ENCODE measurements around the gene BRWD1.

DNA sequence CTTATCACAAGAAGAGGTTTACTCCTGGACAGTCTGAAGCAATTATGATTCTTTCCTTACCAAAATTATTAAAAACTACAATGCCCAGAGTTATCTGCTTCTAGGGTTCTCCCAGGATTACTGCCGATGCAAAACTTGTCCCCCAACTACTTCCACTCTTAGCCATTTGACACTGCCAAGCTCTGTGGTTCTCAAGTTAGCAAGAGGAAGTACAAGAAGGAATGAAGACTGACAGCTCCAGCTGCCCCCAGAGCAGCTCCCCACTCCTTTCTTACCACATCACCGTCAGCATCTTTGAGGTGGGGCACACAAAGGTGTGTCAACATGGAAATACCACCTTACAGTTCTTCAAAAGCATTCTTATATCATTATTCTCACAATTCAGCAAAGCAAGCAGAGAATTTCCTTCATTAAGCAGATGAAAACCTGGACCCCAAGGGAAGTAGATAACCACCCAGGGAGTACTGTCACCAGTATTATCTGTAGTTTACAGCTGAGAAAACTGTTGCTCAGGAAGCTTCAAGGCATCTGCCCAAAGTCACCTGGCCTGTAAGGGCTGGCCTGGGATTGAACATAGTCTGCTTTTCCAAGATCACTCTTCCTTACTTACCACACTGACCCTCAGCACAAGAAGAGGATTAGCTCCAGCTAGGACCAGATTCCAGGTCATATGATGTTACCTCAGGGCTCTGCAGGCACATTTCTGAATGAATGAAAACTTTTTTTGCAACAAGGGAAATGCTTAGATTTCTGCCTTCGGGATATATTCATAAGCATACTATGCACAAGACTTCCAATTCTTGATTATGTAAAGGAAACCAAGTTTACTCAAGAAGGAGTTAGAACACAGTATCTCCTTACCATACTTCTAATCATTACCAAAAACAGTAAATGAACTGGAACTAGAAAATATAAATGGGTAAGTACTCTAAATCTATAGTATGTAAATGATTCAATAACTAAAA, 139.4 kb downstream of the BRWD1 start:
- TF ChIP-seq, protein P1, sequence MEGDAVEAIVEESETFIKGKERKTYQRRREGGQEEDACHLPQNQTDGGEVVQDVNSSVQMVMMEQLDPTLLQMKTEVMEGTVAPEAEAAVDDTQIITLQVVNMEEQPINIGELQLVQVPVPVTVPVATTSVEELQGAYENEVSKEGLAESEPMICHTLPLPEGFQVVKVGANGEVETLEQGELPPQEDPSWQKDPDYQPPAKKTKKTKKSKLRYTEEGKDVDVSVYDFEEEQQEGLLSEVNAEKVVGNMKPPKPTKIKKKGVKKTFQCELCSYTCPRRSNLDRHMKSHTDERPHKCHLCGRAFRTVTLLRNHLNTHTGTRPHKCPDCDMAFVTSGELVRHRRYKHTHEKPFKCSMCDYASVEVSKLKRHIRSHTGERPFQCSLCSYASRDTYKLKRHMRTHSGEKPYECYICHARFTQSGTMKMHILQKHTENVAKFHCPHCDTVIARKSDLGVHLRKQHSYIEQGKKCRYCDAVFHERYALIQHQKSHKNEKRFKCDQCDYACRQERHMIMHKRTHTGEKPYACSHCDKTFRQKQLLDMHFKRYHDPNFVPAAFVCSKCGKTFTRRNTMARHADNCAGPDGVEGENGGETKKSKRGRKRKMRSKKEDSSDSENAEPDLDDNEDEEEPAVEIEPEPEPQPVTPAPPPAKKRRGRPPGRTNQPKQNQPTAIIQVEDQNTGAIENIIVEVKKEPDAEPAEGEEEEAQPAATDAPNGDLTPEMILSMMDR (IDR thresholded peaks at IDR 0.05) = no peak
- TF ChIP-seq POLR2A (IDR thresholded peaks at IDR 0.05) = no peak

Measured in uterus (tissue), 2 donors.